ENCODE data around the gene STK32C. TPM values are rescaled to one million over a fixed set of nuclear protein-coding genes. Genes with fewer than 3 reads are reported as not detected.

The STK32C gene
- total and polyA plus RNA-seq, 2 experiments from 2014 or later: 17.5 to 23.8 TPM

- no peaks in the 10 kb centered on the region for H3K27me3 ChIP-seq
- no peak for TF ChIP-seq CTCF (IDR thresholded peaks at IDR 0.05; ENCODE audit: low read depth, low read length)
- H3K36me3 ChIP-seq: peaks cover 7% of the 10 kb centered on the region
- no peak overlapping the region for H3K27ac ChIP-seq
- no peak overlapping the region for H3K4me3 ChIP-seq
- no peaks in the 10 kb centered on the region for H3K9me3 ChIP-seq (ENCODE audit: low read depth)
- no peak for DNase-seq (ENCODE audit: low read depth in 1 of 2, low spot score in 1 of 2)
- H3K4me1 ChIP-seq (ENCODE audit: low read depth): no peaks in the 10 kb centered on the region
These were observed 42.0 kb upstream of the STK32C start for GRCh38 chr10:132349766-132350165.

GRCh38 chr10:132347931-132348267 lies 40.1 kb upstream of the STK32C start:
- Histone ChIP-seq H3K4me3 (no peak overlapping the region), H3K27me3 (no peaks in the 10 kb centered on the region), H3K27ac (no peak overlapping the region), H3K36me3 (peaks cover 8% of the 10 kb centered on the region), H3K9me3 (ENCODE audit: low read depth) (no peaks in the 10 kb centered on the region), H3K4me1 (ENCODE audit: low read depth) (no peaks in the 10 kb centered on the region)
- no peak for TF ChIP-seq CTCF (IDR thresholded peaks at IDR 0.05; ENCODE audit: low read depth, low read length)
- DNase-seq (ENCODE audit: low read depth in 1 of 2, low spot score in 1 of 2): no peak

- DNase-seq (ENCODE audit: low read depth in 1 of 2, low spot score in 1 of 2): no peak
- H3K4me3 ChIP-seq: no peak overlapping the region
- no peaks in the 10 kb centered on the region for H3K4me1 ChIP-seq (ENCODE audit: low read depth)
- H3K27ac ChIP-seq: no peak overlapping the region
- peaks cover 8% of the 10 kb centered on the region for H3K36me3 ChIP-seq
- no peaks in the 10 kb centered on the region for H3K9me3 ChIP-seq (ENCODE audit: low read depth)
- H3K27me3 ChIP-seq: no peaks in the 10 kb centered on the region
- no peak for TF ChIP-seq CTCF (IDR thresholded peaks at IDR 0.05; ENCODE audit: low read depth, low read length)
These were observed 39.6 kb upstream of the STK32C start for GRCh38 chr10:132347211-132347930.

GRCh38 chr10:132346806-132347205 lies 39.1 kb upstream of the STK32C start:
- Histone ChIP-seq H3K36me3 (peaks cover 8% of the 10 kb centered on the region), H3K27me3 (no peaks in the 10 kb centered on the region), H3K27ac (no peak overlapping the region), H3K9me3 (ENCODE audit: low read depth) (no peaks in the 10 kb centered on the region), H3K4me3 (no peak overlapping the region), H3K4me1 (ENCODE audit: low read depth) (no peaks in the 10 kb centered on the region)
- DNase-seq (ENCODE audit: low read depth in 1 of 2, low spot score in 1 of 2): no peak
- TF ChIP-seq CTCF (IDR thresholded peaks at IDR 0.05; ENCODE audit: low read depth, low read length): no peak

- no peak overlapping the region for H3K4me3 ChIP-seq
- no peaks in the 10 kb centered on the region for H3K27me3 ChIP-seq
- no peak for DNase-seq (ENCODE audit: low read depth in 1 of 2, low spot score in 1 of 2)
- peaks cover 8% of the 10 kb centered on the region for H3K36me3 ChIP-seq
- no peaks in the 10 kb centered on the region for H3K9me3 ChIP-seq (ENCODE audit: low read depth)
- TF ChIP-seq CTCF (IDR thresholded peaks at IDR 0.05; ENCODE audit: low read depth, low read length): no peak
- no peaks in the 10 kb centered on the region for H3K4me1 ChIP-seq (ENCODE audit: low read depth)
- H3K27ac ChIP-seq: no peak overlapping the region
These were observed 37.6 kb upstream of the STK32C start for GRCh38 chr10:132345345-132345744.
